Fibroblast of lung (primary cell): ENCODE data around the gene STXBP6. TPM values are rescaled to one million over a fixed set of nuclear protein-coding genes. Genes with fewer than 3 reads are reported as not detected.

Experiments
- DNase-seq, 2 donors: peaks; one replicate each; pipeline versions ENCODE4 v3.0.0 to v3.0.0-alpha.2; 2010; ENCODE audit warnings: low read depth in 2 of 2
- H2AFZ ChIP-seq: 2 replicates; pipeline ENCODE4 v1.5.1; 2012; ENCODE audit warnings: low read length, control low read depth, inconsistent platforms
- H3K27ac ChIP-seq: 2 replicates; pipeline ENCODE4 v1.5.1; 2011; ENCODE audit warnings: low read length, control low read depth; ENCODE audit not compliant: insufficient read depth
- H3K27me3 ChIP-seq: 2 replicates; pipeline ENCODE4 v1.5.1; 2011; ENCODE audit warnings: mild to moderate bottlenecking, low read length; ENCODE audit not compliant: control insufficient read depth, insufficient read depth
- H3K36me3 ChIP-seq: 2 replicates; pipeline ENCODE4 v1.5.1; 2011; ENCODE audit warnings: low read length; ENCODE audit not compliant: control insufficient read depth, insufficient read depth
- H3K4me1 ChIP-seq: 2 replicates; pipeline ENCODE4 v1.5.1; 2011; ENCODE audit warnings: low read length; ENCODE audit not compliant: control insufficient read depth, insufficient read depth; ENCODE audit errors: extremely low read depth
- H3K4me2 ChIP-seq: 2 replicates; pipeline ENCODE4 v1.5.1; 2011; ENCODE audit warnings: low read length, control low read depth; ENCODE audit not compliant: insufficient read depth; ENCODE audit errors: extremely low read depth
- H3K4me3 ChIP-seq, 4 experiments: fragments of 200-600 bp in 1 of 4; sonication (generic) in 1 of 4; replicated peaks in 1 of 4; 2 replicates each; pipeline ENCODE4 v1.5.1; 2011 to 2016; ENCODE audit warnings: low read length in 4 of 4, low read depth in 3 of 4, mild to moderate bottlenecking in 3 of 4, control low read depth in 2 of 4, inconsistent platforms in 1 of 4, mixed read lengths in 1 of 4; ENCODE audit not compliant: insufficient read depth in 1 of 4; ENCODE audit errors: control extremely low read depth in 1 of 4
- H3K79me2 ChIP-seq: 2 replicates; pipeline ENCODE4 v1.5.1; 2012; ENCODE audit warnings: mild to moderate bottlenecking, low read length, inconsistent platforms; ENCODE audit not compliant: control insufficient read depth, insufficient read depth
- H3K9ac ChIP-seq: 2 replicates; pipeline ENCODE4 v1.5.1; 2011; ENCODE audit warnings: mild to moderate bottlenecking, low read length, control low read depth; ENCODE audit not compliant: insufficient read depth
- H3K9me3 ChIP-seq: 2 replicates; pipeline ENCODE4 v1.5.1; 2012; ENCODE audit warnings: low read depth, low read length; ENCODE audit not compliant: control insufficient read depth, insufficient read depth
- H4K20me1 ChIP-seq: 2 replicates; pipeline ENCODE4 v1.5.1; 2011; ENCODE audit warnings: low read length; ENCODE audit not compliant: control insufficient read depth, insufficient read depth; ENCODE audit errors: extremely low read depth
- EZH2 ChIP-seq: IDR thresholded peaks from 2 replicates; pipeline ENCODE4 v1.5.1; 2012; ENCODE audit warnings: low read length, control low read depth, mild to moderate bottlenecking; ENCODE audit errors: missing control alignments
- polyA plus RNA-seq, 2 donors: library from polyadenylated mRNA; depleted of rRNA in 1 of 2; stranded (reverse) in 1 of 2; unstranded in 1 of 2; fragments of >200 nt; gene quantifications; 2 replicates each; pipeline ENCODE4 v1.2.1, GENCODE V29; 2011 to 2012; ENCODE audit warnings: missing spikeins in 1 of 2
- total RNA-seq: library from RNA; depleted of rRNA; stranded (reverse); fragments of >200 nt; gene quantifications from 2 replicates; pipeline ENCODE4 v1.2.1, GENCODE V29; 2014
- TF ChIP-seq, protein P1 (sequence below), 2 donors: IDR thresholded peaks in 1 of 2; conservative IDR thresholded peaks in 1 of 2; 1 replicate in 1 of 2; 2 replicates in 1 of 2; pipeline ENCODE4 v1.5.1; 2011 to 2012; ENCODE audit warnings: low read length in 2 of 2, control low read depth in 1 of 2, inconsistent platforms in 1 of 2, low read depth in 1 of 2, mild to moderate bottlenecking in 1 of 2

Gene STXBP6
- total and polyA plus RNA-seq, 2 donors (not counting 1 experiment from before 2014, with no cell fraction given) = 4.5 to 17.8 TPM

- no peak overlapping the region for H2AFZ ChIP-seq
- H3K79me2 ChIP-seq = no peaks in the 10 kb centered on the region
- H3K27ac ChIP-seq = no peak overlapping the region
- TF ChIP-seq EZH2 = no peak
- TF ChIP-seq, protein P1, sequence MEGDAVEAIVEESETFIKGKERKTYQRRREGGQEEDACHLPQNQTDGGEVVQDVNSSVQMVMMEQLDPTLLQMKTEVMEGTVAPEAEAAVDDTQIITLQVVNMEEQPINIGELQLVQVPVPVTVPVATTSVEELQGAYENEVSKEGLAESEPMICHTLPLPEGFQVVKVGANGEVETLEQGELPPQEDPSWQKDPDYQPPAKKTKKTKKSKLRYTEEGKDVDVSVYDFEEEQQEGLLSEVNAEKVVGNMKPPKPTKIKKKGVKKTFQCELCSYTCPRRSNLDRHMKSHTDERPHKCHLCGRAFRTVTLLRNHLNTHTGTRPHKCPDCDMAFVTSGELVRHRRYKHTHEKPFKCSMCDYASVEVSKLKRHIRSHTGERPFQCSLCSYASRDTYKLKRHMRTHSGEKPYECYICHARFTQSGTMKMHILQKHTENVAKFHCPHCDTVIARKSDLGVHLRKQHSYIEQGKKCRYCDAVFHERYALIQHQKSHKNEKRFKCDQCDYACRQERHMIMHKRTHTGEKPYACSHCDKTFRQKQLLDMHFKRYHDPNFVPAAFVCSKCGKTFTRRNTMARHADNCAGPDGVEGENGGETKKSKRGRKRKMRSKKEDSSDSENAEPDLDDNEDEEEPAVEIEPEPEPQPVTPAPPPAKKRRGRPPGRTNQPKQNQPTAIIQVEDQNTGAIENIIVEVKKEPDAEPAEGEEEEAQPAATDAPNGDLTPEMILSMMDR (conservative IDR thresholded peaks at IDR 0.05 in 1 of 2, IDR thresholded peaks at IDR 0.05 in 1 of 2; ENCODE audit: low read depth in 1 of 2, low read length in 2 of 2) = no peak
- no peak overlapping the region for H3K4me3 ChIP-seq
- H3K9me3 ChIP-seq = no peaks in the 10 kb centered on the region
- no peaks in the 10 kb centered on the region for H3K36me3 ChIP-seq
- peaks cover under 1% of the 10 kb centered on the region for H4K20me1 ChIP-seq
- no peaks in the 10 kb centered on the region for H3K27me3 ChIP-seq
- no peaks in the 10 kb centered on the region for H3K4me1 ChIP-seq
- DNase-seq = no peak
- no peak overlapping the region for H3K9ac ChIP-seq
- H3K4me2 ChIP-seq = no peak overlapping the region
Observed at GRCh38 chr14:25026476-25027137, 23.3 kb downstream of the STXBP6 start.

DNA sequence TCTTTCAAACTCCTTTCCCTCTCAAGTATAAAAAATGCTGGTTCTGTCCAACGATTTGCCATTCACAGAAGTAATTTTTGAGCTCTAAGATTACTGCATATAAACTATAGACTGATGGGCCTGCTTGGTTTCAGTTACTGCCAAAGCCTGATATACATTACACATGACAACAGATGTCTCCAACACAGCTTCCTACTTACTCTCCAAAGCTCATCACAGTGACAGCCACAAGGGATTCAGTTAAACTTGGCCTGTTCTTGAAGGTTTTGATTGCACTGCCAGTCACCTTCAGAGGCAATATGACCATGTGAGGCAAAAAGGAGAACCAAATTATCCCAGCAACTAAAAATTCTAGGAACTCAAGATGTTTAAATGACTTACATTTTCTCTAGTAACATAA lies 30.1 kb downstream of the STXBP6 start:
- Histone ChIP-seq H2AFZ (no peak overlapping the region), H3K4me2 (no peak overlapping the region), H3K9ac (no peak overlapping the region), H3K36me3 (no peaks in the 10 kb centered on the region), H3K9me3 (no peaks in the 10 kb centered on the region), H3K27me3 (no peaks in the 10 kb centered on the region), H3K4me3 (no peak overlapping the region), H4K20me1 (no peaks in the 10 kb centered on the region), H3K27ac (no peak overlapping the region), H3K4me1 (no peaks in the 10 kb centered on the region), H3K79me2 (no peaks in the 10 kb centered on the region)
- no peak for DNase-seq
- TF ChIP-seq, protein P1 (conservative IDR thresholded peaks at IDR 0.05 in 1 of 2, IDR thresholded peaks at IDR 0.05 in 1 of 2; ENCODE audit: low read depth in 1 of 2, low read length in 2 of 2) = no peak
- TF ChIP-seq EZH2 = no peak

DNA sequence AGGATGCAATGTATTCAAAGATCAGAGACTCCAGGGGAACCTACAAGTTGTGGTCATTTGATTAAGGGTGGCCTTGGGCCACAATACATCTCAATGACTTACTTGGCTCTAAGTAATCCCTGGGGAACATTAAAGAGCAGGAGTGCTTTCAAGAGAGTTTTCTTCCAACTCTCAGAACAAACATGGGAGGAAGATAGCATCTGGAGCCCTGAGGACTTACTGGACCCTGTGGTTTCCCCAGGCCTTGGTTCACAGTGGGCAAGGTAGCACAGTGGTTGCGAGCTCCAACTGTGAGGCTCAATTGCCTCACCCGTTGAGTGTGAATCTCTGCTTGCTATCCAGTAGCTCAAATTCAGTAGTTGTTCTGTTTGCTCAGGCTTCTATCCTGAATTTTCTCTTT lies 32.4 kb downstream of the STXBP6 start:
- no peaks in the 10 kb centered on the region for H3K9me3 ChIP-seq
- H3K27ac ChIP-seq = no peak overlapping the region
- no peaks in the 10 kb centered on the region for H3K79me2 ChIP-seq
- H3K4me2 ChIP-seq = no peak overlapping the region
- DNase-seq = no peak
- TF ChIP-seq, protein P1 (conservative IDR thresholded peaks at IDR 0.05 in 1 of 2, IDR thresholded peaks at IDR 0.05 in 1 of 2; ENCODE audit: low read depth in 1 of 2, low read length in 2 of 2) = no peak
- no peak for TF ChIP-seq EZH2
- H3K36me3 ChIP-seq = no peaks in the 10 kb centered on the region
- H3K9ac ChIP-seq = no peak overlapping the region
- H3K4me3 ChIP-seq = no peak overlapping the region
- no peaks in the 10 kb centered on the region for H3K4me1 ChIP-seq
- no peak overlapping the region for H2AFZ ChIP-seq
- no peaks in the 10 kb centered on the region for H3K27me3 ChIP-seq
- no peaks in the 10 kb centered on the region for H4K20me1 ChIP-seq
